Lung (tissue), 12 donors: ENCODE data around the gene SOAT2. TPM values are rescaled to one million over a fixed set of nuclear protein-coding genes. Genes with fewer than 3 reads are reported as not detected.

Experiments
- ATAC-seq: fragments of 200-7000 bp; cut with Tn5 transposase; one replicate; pipeline ENCODE4 v1.9.1; 2020; ENCODE audit warnings: moderate number of reproducible peaks; ENCODE audit not compliant: insufficient read depth, low FRiP score
- DNase-seq, 3 donors: peaks; one replicate each; pipeline ENCODE4 v3.0.0-alpha.2; 2013 to 2017
- H3K27ac ChIP-seq, 2 donors: one replicate each; pipeline ENCODE4 v1.5.1; 2013; ENCODE audit warnings: mild to moderate bottlenecking in 2 of 2, moderate library complexity in 2 of 2, control low read depth in 1 of 2, inconsistent platforms in 1 of 2, low read depth in 1 of 2, low read length in 1 of 2
- H3K27me3 ChIP-seq, 3 donors: one replicate each; pipeline ENCODE4 v1.5.1; 2013; ENCODE audit warnings: low read length in 2 of 3; ENCODE audit not compliant: control insufficient read depth in 3 of 3, insufficient read depth in 3 of 3
- H3K36me3 ChIP-seq, 4 donors: one replicate each; pipeline ENCODE4 v1.5.1; 2013; ENCODE audit warnings: low read length in 4 of 4, mild to moderate bottlenecking in 1 of 4, moderate library complexity in 1 of 4; ENCODE audit not compliant: control insufficient read depth in 4 of 4, insufficient read depth in 4 of 4
- H3K4me1 ChIP-seq, 5 donors: one replicate each; pipeline ENCODE4 v1.5.1; 2013; ENCODE audit warnings: low read length in 5 of 5, mild to moderate bottlenecking in 2 of 5, moderate library complexity in 1 of 5; ENCODE audit not compliant: control insufficient read depth in 5 of 5, insufficient read depth in 5 of 5
- H3K4me3 ChIP-seq: one replicate; pipeline ENCODE4 v1.5.1; 2013; ENCODE audit warnings: mild to moderate bottlenecking, control low read depth, moderate library complexity
- H3K9ac ChIP-seq, 2 donors: one replicate each; pipeline ENCODE4 v1.5.1; 2013; ENCODE audit warnings: low read length in 2 of 2, control low read depth in 1 of 2; ENCODE audit not compliant: insufficient read depth in 1 of 2
- H3K9me3 ChIP-seq, 4 donors: one replicate each; pipeline ENCODE4 v1.5.1; 2013; ENCODE audit warnings: low read length in 3 of 4, mild to moderate bottlenecking in 1 of 4, moderate library complexity in 1 of 4; ENCODE audit not compliant: control insufficient read depth in 4 of 4, insufficient read depth in 3 of 4
- CTCF ChIP-seq: IDR thresholded peaks from 2 replicates; pipeline ENCODE4 v1.5.1; 2012; ENCODE audit warnings: mild to moderate bottlenecking; ENCODE audit errors: control extremely low read depth, extremely low read depth
- WGBS, 2 donors: extraction: QIAGEN DNeasy Blood & Tissue Kit; methylation state at CpG; one replicate each; pipeline ENCODE4 v1.1.7; 2013; 5-methylcytosine and 5-hydroxymethylcytosine counted together
- polyA plus RNA-seq, 2 donors: library from polyadenylated mRNA; stranded (reverse); fragments of 200-250 nt; gene quantifications; one replicate each; pipeline ENCODE4 v1.2.1, GENCODE V29; 2013
- total RNA-seq, 2 donors: library from RNA; depleted of rRNA in 1 of 2; stranded (reverse); fragments of >200 nt in 1 of 2; gene quantifications; one replicate each; pipeline ENCODE4 v1.2.1, GENCODE V29; 2014 to 2021
- donor health status: control.
- donor health status: control.
- donor health status: Bipolar disorder and iron deficiency.
- donor health status: healthy.
- donor health status: DM: yes; HTN: yes; CAD: no.

Gene SOAT2
- total and polyA plus RNA-seq, 4 donors: 0.06 to 0.21 (median 0.10) TPM; not detected in 1

GRCh38 chr12:53096089-53096741, 7.1 kb upstream of the SOAT2 start:
- Histone ChIP-seq H3K36me3 (no peaks in the 10 kb centered on the region), H3K9ac (peak overlapping the region in 1 of 2 donors; percentile 25), H3K9me3 (no peaks in the 10 kb centered on the region), H3K4me1 (peaks cover 6 to 42% (median 18%) of the 10 kb centered on the region in 5 donors), H3K27me3 (no peaks in the 10 kb centered on the region), H3K4me3 (no peak overlapping the region), H3K27ac (peak overlapping the region in 1 of 2 donors; percentile 82)
- WGBS, 2 donors: 53 to 54% methylated on average over 11 of the region's 11 CpGs
- peak; percentile 61 to 83 (median 66) for DNase-seq
- peak; percentile 23 for ATAC-seq
- no peak for TF ChIP-seq CTCF

GRCh38 chr12:53096759-53097158, 6.5 kb upstream of the SOAT2 start:
- Histone ChIP-seq H3K27ac (peak overlapping the region in 1 of 2 donors; percentile 82), H3K9me3 (no peaks in the 10 kb centered on the region), H3K4me3 (no peak overlapping the region), H3K27me3 (no peaks in the 10 kb centered on the region), H3K4me1 (peaks cover 6 to 38% (median 18%) of the 10 kb centered on the region in 5 donors), H3K36me3 (no peaks in the 10 kb centered on the region), H3K9ac (peak overlapping the region in 1 of 2 donors; percentile 77)
- ATAC-seq (no peak), DNase-seq (no peak)
- WGBS, 2 donors: 66 to 69% methylated on average over 9 of the region's 9 CpGs
- no peak for TF ChIP-seq CTCF

- TF ChIP-seq CTCF: no peak
- H3K4me1 ChIP-seq: peaks cover 6 to 38% (median 18%) of the 10 kb centered on the region in 5 donors
- peak overlapping the region in 1 of 2 donors; percentile 82 for H3K27ac ChIP-seq
- WGBS, 2 donors: 4 to 5% methylated on average over 9 of the region's 9 CpGs
- H3K27me3 ChIP-seq: no peaks in the 10 kb centered on the region
- DNase-seq (peak; percentile 78 to 86 (median 84)), ATAC-seq (no peak)
- H3K9ac ChIP-seq: peak overlapping the region in 1 of 2 donors; percentile 77
- no peak overlapping the region for H3K4me3 ChIP-seq
- H3K36me3 ChIP-seq: no peaks in the 10 kb centered on the region
- H3K9me3 ChIP-seq: no peaks in the 10 kb centered on the region
Measured at GRCh38 chr12:53097207-53097563, 6.1 kb upstream of the SOAT2 start.
